Measurements from ENCODE around the gene NHLRC4. TPM values are rescaled to one million over a fixed set of nuclear protein-coding genes. Genes with fewer than 3 reads are reported as not detected.
A peak's percentile ranks its signal among the peaks of the same experiment; 100 is the strongest.

Gene NHLRC4
- total and polyA plus RNA-seq, 2 of the 13 experiments (the other 11 are each of a cell fraction or from before 2014, with no cell fraction given) = 0.40 to 0.59 TPM

DNA sequence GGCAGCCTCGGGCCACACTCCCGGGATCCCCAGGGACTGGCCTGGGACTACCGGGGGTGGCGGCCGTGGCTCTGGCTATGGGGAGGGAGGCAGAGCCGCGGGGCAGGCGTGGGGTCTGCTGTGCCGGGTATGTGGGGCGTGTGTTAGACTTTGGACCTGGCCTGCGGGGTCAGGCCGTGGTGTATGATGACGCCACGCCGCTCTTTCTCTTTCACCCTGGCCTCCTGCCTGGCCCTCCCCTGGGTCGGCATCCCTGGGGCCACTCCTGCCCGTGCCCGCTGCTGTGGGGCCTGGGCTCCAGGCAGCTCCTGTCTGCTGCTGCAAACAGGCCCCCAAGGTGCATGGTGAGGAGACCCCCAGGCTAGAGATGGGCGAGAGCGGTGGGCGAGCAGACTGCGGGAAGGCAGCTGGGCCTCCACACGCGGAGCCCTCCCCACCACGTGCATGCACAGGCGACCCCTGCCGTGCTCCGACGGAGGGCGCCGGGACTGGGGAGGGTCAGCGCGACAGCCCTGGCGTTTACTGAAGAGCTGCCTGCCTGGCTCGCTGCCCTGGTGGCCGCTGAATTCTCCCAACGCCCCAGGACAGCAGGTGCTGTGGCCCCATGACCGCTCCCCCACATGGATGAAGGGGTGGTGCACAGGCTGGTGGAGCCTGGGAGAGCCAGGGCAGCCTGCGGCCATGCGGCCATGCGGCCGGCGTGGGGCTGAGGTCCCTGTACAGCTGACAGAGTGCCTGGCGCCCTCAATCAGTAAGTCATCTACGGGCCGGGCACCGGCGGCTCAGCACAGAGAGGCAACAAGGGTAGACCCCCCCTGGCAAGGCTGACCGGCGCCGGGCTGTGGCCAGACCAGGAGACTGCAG, 23.3 kb upstream of the NHLRC4 start (continued):
- TF ChIP-seq SMARCE1 (IDR thresholded peaks at IDR 0.05; ENCODE audit: borderline replicate concordance) (no peak), CC2D1A (CRISPR knock-in tag; IDR thresholded peaks at IDR 0.05) (no peak), RBFOX2 (IDR thresholded peaks at IDR 0.05; ENCODE audit: low read depth, low read length) (peak; percentile 80), PAX8 (CRISPR knock-in tag; IDR thresholded peaks at IDR 0.05; ENCODE audit: borderline replicate concordance) (no peak), MYNN (CRISPR knock-in tag; IDR thresholded peaks at IDR 0.05; ENCODE audit: low read depth) (no peak), ZNF660 (CRISPR knock-in tag; IDR thresholded peaks at IDR 0.05; ENCODE audit: borderline replicate concordance, low read depth) (no peak), BRD4 (CRISPR knock-in tag; IDR thresholded peaks at IDR 0.05) (no peak; the same call in 1 of the 2 replicates), SAP130 (CRISPR knock-in tag; IDR thresholded peaks at IDR 0.05; ENCODE audit: low read depth) (peak; percentile 74), SIN3A (IDR thresholded peaks at IDR 0.05; ENCODE audit: borderline replicate concordance, low read depth, low read length) (peak; percentile 80; the same call in 1 of the 2 replicates), NFYB (CRISPR knock-in tag; IDR thresholded peaks at IDR 0.05) (no peak), TBX2 (CRISPR knock-in tag; IDR thresholded peaks at IDR 0.05; ENCODE audit: borderline replicate concordance) (peak; percentile 75; the same call in 1 of the 2 replicates), ZNF816 (CRISPR knock-in tag; IDR thresholded peaks at IDR 0.05; ENCODE audit: borderline replicate concordance) (no peak), ZNF33A (CRISPR knock-in tag; IDR thresholded peaks at IDR 0.05; ENCODE audit: borderline replicate concordance) (no peak), ZNF891 (CRISPR knock-in tag; IDR thresholded peaks at IDR 0.05) (no peak)
- TF ChIP-seq, protein P1, sequence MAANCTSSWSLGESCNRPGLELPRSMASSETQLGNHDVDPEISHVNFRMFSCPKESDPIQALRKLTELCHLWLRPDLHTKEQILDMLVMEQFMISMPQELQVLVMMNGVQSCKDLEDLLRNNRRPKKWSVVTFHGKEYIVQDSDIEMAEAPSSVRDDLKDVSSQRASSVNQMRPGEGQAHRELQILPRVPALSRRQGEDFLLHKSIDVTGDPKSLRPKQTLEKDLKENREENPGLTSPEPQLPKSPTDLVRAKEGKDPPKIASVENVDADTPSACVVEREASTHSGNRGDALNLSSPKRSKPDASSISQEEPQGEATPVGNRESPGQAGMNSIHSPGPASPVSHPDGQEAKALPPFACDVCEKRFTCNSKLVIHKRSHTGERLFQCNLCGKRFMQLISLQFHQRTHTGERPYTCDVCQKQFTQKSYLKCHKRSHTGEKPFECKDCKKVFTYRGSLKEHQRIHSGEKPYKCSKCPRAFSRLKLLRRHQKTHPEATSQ (CRISPR knock-in tag; IDR thresholded peaks at IDR 0.05; ENCODE audit: borderline replicate concordance) = no peak
- TF ChIP-seq, protein P2, sequence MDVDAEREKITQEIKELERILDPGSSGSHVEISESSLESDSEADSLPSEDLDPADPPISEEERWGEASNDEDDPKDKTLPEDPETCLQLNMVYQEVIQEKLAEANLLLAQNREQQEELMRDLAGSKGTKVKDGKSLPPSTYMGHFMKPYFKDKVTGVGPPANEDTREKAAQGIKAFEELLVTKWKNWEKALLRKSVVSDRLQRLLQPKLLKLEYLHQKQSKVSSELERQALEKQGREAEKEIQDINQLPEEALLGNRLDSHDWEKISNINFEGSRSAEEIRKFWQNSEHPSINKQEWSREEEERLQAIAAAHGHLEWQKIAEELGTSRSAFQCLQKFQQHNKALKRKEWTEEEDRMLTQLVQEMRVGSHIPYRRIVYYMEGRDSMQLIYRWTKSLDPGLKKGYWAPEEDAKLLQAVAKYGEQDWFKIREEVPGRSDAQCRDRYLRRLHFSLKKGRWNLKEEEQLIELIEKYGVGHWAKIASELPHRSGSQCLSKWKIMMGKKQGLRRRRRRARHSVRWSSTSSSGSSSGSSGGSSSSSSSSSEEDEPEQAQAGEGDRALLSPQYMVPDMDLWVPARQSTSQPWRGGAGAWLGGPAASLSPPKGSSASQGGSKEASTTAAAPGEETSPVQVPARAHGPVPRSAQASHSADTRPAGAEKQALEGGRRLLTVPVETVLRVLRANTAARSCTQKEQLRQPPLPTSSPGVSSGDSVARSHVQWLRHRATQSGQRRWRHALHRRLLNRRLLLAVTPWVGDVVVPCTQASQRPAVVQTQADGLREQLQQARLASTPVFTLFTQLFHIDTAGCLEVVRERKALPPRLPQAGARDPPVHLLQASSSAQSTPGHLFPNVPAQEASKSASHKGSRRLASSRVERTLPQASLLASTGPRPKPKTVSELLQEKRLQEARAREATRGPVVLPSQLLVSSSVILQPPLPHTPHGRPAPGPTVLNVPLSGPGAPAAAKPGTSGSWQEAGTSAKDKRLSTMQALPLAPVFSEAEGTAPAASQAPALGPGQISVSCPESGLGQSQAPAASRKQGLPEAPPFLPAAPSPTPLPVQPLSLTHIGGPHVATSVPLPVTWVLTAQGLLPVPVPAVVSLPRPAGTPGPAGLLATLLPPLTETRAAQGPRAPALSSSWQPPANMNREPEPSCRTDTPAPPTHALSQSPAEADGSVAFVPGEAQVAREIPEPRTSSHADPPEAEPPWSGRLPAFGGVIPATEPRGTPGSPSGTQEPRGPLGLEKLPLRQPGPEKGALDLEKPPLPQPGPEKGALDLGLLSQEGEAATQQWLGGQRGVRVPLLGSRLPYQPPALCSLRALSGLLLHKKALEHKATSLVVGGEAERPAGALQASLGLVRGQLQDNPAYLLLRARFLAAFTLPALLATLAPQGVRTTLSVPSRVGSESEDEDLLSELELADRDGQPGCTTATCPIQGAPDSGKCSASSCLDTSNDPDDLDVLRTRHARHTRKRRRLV (CRISPR knock-in tag; IDR thresholded peaks at IDR 0.05) = no peak
- TF ChIP-seq, protein P3, sequence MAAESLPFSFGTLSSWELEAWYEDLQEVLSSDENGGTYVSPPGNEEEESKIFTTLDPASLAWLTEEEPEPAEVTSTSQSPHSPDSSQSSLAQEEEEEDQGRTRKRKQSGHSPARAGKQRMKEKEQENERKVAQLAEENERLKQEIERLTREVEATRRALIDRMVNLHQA (CRISPR knock-in tag; IDR thresholded peaks at IDR 0.05) = no peak
